ENCODE results near the gene CCDC188. TPM values are rescaled to one million over a fixed set of nuclear protein-coding genes. Genes with fewer than 3 reads are reported as not detected.

Gene CCDC188
- total and polyA plus RNA-seq, 2 of the 13 experiments (the other 11 are each of a cell fraction or from before 2014, with no cell fraction given), result not detected

DNA sequence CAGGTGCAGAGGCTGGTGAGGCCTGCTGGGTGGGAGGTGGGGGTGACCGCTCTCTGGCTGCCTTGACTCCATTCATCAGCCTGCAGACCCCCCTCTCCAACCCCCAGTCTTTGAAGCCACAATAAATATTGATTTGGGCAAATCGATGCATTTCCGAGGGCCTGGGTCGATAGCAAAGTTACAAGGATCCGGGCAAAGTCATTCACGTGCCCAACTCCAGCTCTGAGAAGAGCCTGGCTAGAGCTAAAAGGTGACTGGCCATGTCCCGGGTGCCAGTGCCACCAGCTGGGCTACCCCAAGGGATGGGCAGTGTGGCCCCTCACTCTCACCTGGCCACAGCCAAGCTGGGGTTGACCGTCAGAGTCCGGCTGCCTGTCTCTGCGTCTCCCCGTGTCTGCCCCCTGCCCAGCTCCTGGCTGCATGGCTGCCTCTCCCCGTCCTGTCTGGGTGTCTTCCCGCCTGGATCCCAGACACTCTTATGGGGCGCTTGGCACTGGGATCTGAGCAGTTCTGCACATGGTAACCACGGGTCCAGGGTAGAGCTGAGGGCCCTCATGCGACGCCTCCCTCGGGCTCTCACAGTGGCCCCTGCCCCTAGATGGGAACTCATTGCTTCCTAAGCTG is 46.7 kb upstream of the CCDC188 start:
- no peak overlapping the region for H3K9ac ChIP-seq (ENCODE audit: insufficient read depth, low read depth, low read length)
- no peak overlapping the region for H2AFZ ChIP-seq (ENCODE audit: low read length)
- WGBS (ENCODE audit: low lambda C conversion rate), result 40% methylated on average over 3 of the region's 18 CpGs
- no peaks in the 10 kb centered on the region for H3K79me2 ChIP-seq (ENCODE audit: insufficient read depth, low read length)
- H3K27ac ChIP-seq (ENCODE audit: extremely low read length, insufficient read depth, low read length), result no peak overlapping the region
- ChIA-PET CTCF (ENCODE audit: low intra/inter-chr PET ratio, low total read pairs) (no interaction called here), POLR2A (no interaction called here)
- no peak for ATAC-seq
- in situ Hi-C loops (cut with HindIII; ENCODE audit: extremely low pct_ligation_motif_present, low pct_unique_long_range_greater_than_20kb) (no loop called here), intact Hi-C loops (cut with micrococcal nuclease; ENCODE audit: unreplicated experiment) (no loop called here)
- peaks cover 19 to 93% of the 10 kb centered on the region in 2 experiments; a peak in 4 of 5 replicates for H3K27me3 ChIP-seq (ENCODE audit: control insufficient read depth in 1 of 2, insufficient read depth in 2 of 2, low read length in 2 of 2)
- no peaks in the 10 kb centered on the region for H3K4me1 ChIP-seq (ENCODE audit: insufficient read depth, low read length)
- TF ChIP-seq KAT2B (IDR thresholded peaks at IDR 0.05; ENCODE audit: borderline replicate concordance, low read depth, low read length) (peak; percentile 71; the same call in 1 of the 2 replicates), ZNF350 (CRISPR knock-in tag; IDR thresholded peaks at IDR 0.05; ENCODE audit: borderline replicate concordance, low read depth) (no peak)
- FAIRE-seq, result no peak
- no TSS peak for BruUV-seq (replicated peaks)
- no peak for DNase-seq (ENCODE audit: low spot score)
- H3K4me3 ChIP-seq (replicated peaks in 1 of 3; ENCODE audit: insufficient read depth in 1 of 3, low read depth in 2 of 3, low read length in 3 of 3), result no peak overlapping the region
- H3K4me2 ChIP-seq (ENCODE audit: low read depth, low read length), result no peak overlapping the region
- no peaks in the 10 kb centered on the region for H3K36me3 ChIP-seq (replicated peaks in 1 of 2; ENCODE audit: control insufficient read depth in 1 of 2, insufficient read depth in 2 of 2, low read length in 2 of 2)
- no peaks in the 10 kb centered on the region for H4K20me1 ChIP-seq (ENCODE audit: insufficient read depth, low read length)
- no peaks in the 10 kb centered on the region for H3K9me3 ChIP-seq (ENCODE audit: low read length)

DNA sequence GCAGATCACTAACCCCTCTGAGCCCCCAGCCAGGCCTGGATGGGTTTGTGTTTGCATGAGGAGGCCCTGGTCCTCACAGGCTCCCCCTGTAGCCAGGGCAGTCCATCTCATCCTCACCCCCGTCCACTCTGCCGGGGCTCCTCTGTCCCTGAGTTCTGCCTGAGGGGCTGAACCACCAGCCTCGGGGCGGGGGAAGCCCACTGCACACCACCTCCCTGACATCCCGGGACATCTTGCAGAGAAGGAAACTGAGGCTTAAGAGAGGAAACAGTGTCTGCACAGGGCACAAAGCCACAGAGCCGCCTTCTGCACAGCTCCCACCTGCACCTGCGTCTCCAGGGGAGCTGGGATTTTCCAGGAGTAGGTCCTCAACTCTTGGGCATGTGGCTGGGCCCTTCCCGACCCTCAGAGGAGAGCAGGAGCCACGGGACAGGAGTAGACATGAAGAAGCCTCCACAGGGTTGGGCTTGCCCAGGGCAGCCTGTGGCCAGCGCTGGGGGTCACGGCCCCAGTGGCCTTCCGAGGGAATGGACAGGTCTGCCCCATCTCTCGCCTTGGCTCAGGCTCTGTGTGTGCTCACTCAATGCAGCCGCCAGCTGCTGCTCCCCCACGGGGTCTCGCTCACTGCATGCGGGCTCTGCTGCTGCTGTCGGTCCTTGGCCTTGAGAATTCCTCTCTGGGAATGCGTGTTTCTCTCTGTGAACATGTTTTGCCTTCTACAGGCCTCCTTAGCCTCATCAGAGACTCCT is 45.4 kb upstream of the CCDC188 start:
- Histone ChIP-seq H3K27me3 (ENCODE audit: control insufficient read depth in 1 of 2, insufficient read depth in 2 of 2, low read length in 2 of 2) (peaks cover 19 to 95% of the 10 kb centered on the region in 2 experiments; a peak in 4 of 5 replicates), H2AFZ (ENCODE audit: low read length) (no peak overlapping the region), H3K9me3 (ENCODE audit: low read length) (no peaks in the 10 kb centered on the region), H3K36me3 (replicated peaks in 1 of 2; ENCODE audit: control insufficient read depth in 1 of 2, insufficient read depth in 2 of 2, low read length in 2 of 2) (no peaks in the 10 kb centered on the region), H3K79me2 (ENCODE audit: insufficient read depth, low read length) (no peaks in the 10 kb centered on the region), H3K4me1 (ENCODE audit: insufficient read depth, low read length) (no peaks in the 10 kb centered on the region), H3K4me3 (replicated peaks in 1 of 3; ENCODE audit: insufficient read depth in 1 of 3, low read depth in 2 of 3, low read length in 3 of 3) (no peak overlapping the region), H3K27ac (ENCODE audit: extremely low read length, insufficient read depth, low read length) (no peak overlapping the region), H3K9ac (ENCODE audit: insufficient read depth, low read depth, low read length) (no peak overlapping the region), H3K4me2 (ENCODE audit: low read depth, low read length) (no peak overlapping the region), H4K20me1 (ENCODE audit: insufficient read depth, low read length) (no peaks in the 10 kb centered on the region)
- DNase-seq (ENCODE audit: low spot score), result no peak
- POLR2A ChIA-PET, result no interaction called here
- no peak for TF ChIP-seq SYNCRIP (IDR thresholded peaks at IDR 0.05; ENCODE audit: insufficient read depth, low read depth, low read length)
- TF ChIP-seq ZNF841 (CRISPR knock-in tag; IDR thresholded peaks at IDR 0.05; ENCODE audit: borderline replicate concordance), result no peak
- TF ChIP-seq CBX1 (IDR thresholded peaks at IDR 0.05; ENCODE audit: low read depth), result no peak
- intact Hi-C loops (cut with micrococcal nuclease; ENCODE audit: unreplicated experiment) (no loop called here), in situ Hi-C loops (cut with HindIII; ENCODE audit: extremely low pct_ligation_motif_present, low pct_unique_long_range_greater_than_20kb) (no loop called here)
- BruUV-seq (replicated peaks), result no TSS peak
- no peak for FAIRE-seq
- CTCF ChIA-PET (ENCODE audit: low intra/inter-chr PET ratio, low total read pairs), result no interaction called here
- WGBS (ENCODE audit: low lambda C conversion rate), result 12% methylated on average over 7 of the region's 19 CpGs
- ATAC-seq, result no peak; the same call in 2 of the 3 replicates
